Stomach smooth muscle (tissue), 2 donors: ENCODE measurements around the gene ANO3.

Experiments used
- H3K27ac ChIP-seq: one replicate; pipeline ENCODE4 v1.7.0; 2013; ENCODE audit warnings: mild to moderate bottlenecking, low read length, inconsistent platforms
- H3K27me3 ChIP-seq, 2 donors: one replicate each; pipeline ENCODE4 v1.7.0; 2013; ENCODE audit warnings: low read length in 2 of 2; ENCODE audit not compliant: insufficient read depth in 2 of 2, control insufficient read depth in 1 of 2
- H3K36me3 ChIP-seq, 2 donors: one replicate each; pipeline ENCODE4 v1.7.0; 2013; ENCODE audit warnings: low read length in 2 of 2; ENCODE audit not compliant: control insufficient read depth in 2 of 2, insufficient read depth in 2 of 2
- H3K4me1 ChIP-seq: one replicate; pipeline ENCODE4 v1.7.0; 2013; ENCODE audit warnings: low read length; ENCODE audit not compliant: control insufficient read depth, insufficient read depth
- H3K4me3 ChIP-seq, 2 donors: one replicate each; pipeline ENCODE4 v1.7.0; 2013; ENCODE audit warnings: low read length in 2 of 2
- H3K9ac ChIP-seq, 2 donors: one replicate each; pipeline ENCODE4 v1.7.0; 2013; ENCODE audit warnings: low read length in 2 of 2, mild to moderate bottlenecking in 1 of 2
- H3K9me3 ChIP-seq, 2 donors: one replicate each; pipeline ENCODE4 v1.7.0; 2013; ENCODE audit warnings: low read length in 2 of 2; ENCODE audit not compliant: control insufficient read depth in 2 of 2
- donor health status: healthy.
- donor health status: Pancreatic carcinoma.

The ANO3 gene

DNA sequence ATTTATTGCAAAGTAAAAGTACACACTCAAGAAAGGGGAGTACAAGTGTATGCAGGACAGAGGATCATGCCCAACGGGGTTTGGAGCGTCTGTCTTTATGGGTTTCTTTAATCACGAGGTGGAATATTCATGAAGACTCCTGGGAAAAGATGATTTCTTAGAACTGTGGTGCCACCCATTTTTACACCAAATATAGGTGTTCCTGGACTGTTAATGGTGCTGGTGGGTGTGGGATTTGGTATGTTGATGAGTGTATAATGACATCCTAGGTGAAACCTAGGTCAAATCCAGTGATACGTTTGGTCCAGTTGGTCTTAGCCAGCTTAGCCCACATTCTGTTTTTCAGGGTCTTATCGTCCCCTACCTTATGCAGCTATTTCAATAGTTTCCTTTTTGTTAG is 21.1 kb downstream of the ANO3 start:
- Histone ChIP-seq H3K27ac (no peak overlapping the region), H3K9ac (no peak overlapping the region), H3K36me3 (no peaks in the 10 kb centered on the region), H3K27me3 (no peaks in the 10 kb centered on the region), H3K4me1 (no peaks in the 10 kb centered on the region), H3K9me3 (no peaks in the 10 kb centered on the region), H3K4me3 (no peak overlapping the region)

DNA sequence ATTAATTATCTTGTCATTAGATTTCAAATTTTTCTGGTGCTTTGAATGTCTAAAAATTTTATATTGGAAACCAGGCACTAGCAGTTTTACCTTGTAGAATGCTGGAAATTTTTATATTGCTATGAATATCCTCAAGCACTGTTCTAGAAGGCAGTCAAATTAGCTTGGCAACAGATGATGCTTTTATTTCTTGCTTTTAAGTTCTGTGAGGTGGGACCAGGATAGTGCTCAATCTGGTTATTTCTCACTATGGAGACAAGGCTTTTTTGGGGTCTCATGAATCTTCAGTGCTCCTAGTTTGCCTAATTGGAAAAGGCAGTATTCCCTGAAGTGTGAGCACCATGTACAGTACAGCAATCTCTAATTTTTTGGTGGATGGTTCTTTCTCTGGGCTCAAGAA is 27.1 kb downstream of the ANO3 start:
- Histone ChIP-seq H3K4me1 (no peaks in the 10 kb centered on the region), H3K36me3 (no peaks in the 10 kb centered on the region), H3K27ac (no peak overlapping the region), H3K9me3 (no peaks in the 10 kb centered on the region), H3K9ac (no peak overlapping the region), H3K4me3 (no peak overlapping the region), H3K27me3 (no peaks in the 10 kb centered on the region)

DNA sequence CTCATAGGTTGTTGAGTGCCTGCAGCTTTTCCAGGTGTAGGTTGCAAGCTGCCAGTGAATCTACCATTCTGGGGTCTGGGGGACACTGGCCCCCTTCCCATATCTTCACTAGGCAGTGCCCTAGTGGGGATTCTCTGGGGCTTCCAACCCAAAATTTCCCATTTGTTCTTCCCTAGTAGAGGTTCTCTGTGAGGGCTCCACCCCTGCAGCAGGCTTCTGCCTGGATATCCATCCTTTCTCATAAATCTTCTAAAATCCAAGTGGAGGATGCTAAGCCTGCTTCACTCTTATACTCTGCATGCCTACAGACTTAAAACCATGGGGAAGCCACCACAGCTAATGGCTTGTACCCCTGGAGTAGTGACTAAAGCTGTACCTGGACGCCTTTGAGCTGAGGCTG is 33.4 kb downstream of the ANO3 start:
- Histone ChIP-seq H3K9me3 (no peaks in the 10 kb centered on the region), H3K4me1 (no peaks in the 10 kb centered on the region), H3K36me3 (no peaks in the 10 kb centered on the region), H3K27me3 (no peaks in the 10 kb centered on the region), H3K4me3 (no peak overlapping the region), H3K27ac (no peak overlapping the region), H3K9ac (no peak overlapping the region)

DNA sequence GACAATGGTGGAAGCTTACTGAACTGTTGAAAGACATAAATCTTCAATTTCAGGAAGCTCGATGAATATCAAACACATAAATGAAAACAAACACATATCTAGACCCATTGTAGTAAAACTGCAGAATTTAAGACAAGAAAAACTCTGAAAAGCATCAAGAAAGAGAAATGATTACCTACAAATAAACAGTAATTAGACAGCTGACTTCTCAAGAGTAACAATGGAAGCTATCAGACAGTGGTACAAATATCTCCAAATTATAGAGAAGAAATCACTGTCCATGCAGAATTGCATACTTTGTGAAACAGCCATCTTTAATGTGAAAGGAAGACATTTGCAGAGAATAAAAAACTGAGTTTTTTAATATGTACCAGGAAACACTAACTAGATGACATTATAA is 45.7 kb downstream of the ANO3 start:
- Histone ChIP-seq H3K4me1 (no peaks in the 10 kb centered on the region), H3K9ac (no peak overlapping the region), H3K36me3 (no peaks in the 10 kb centered on the region), H3K27ac (no peak overlapping the region), H3K27me3 (no peaks in the 10 kb centered on the region), H3K4me3 (no peak overlapping the region), H3K9me3 (no peaks in the 10 kb centered on the region)

DNA sequence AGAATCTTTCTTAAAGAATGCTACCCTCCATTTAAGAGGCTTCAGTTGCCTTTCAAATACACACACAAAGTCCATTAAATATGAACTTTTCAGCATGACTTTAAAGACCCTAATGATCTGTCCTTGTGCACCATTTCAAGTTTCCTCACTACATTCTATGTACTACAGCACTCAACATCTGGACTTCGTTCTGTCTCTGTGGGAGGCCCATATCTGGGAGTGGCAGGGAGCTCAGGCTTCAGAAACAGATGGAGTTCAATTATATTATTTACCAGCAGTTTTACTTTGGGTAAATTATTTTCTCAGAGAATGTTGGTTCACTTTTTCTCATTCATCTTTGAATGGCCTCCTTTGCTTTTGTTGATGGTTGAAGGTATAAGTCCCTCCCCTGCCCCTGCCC is 67.4 kb downstream of the ANO3 start:
- Histone ChIP-seq H3K36me3 (no peaks in the 10 kb centered on the region), H3K9me3 (no peaks in the 10 kb centered on the region), H3K4me3 (no peak overlapping the region), H3K9ac (no peak overlapping the region), H3K27me3 (no peaks in the 10 kb centered on the region), H3K4me1 (no peaks in the 10 kb centered on the region), H3K27ac (no peak overlapping the region)

DNA sequence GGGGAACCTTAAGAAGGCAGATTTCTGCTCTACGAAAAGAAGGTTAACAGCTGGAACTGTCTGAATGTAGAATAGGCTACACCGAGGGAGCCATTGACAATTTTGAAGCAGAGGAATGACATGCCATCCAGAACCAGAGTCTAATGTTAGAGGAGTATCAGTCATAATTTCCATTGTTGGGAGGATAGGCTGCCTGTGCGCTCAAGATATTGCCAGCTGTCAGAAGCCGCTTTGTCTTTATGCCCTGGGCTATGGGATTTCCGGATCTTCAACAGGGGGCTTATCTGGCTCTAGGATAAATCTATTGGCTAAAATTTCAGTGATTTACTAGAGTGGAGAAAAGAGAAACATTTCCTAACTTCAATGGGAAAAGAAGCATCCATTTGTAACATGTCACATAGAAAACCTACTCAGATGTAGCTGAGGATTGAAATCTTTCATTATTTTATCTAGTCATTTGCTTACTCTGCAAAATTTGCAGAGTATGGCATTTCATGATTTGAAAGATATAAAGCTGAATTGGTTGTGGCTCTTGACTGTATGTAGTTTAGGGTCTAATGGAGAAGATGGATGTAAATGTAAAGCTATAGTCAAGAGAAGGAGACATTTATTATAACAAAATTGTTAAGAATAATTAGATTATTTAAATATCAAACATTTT is 78.9 kb downstream of the ANO3 start:
- no peak overlapping the region for H3K9ac ChIP-seq
- H3K36me3 ChIP-seq: no peaks in the 10 kb centered on the region
- no peak overlapping the region for H3K27ac ChIP-seq
- no peaks in the 10 kb centered on the region for H3K4me1 ChIP-seq
- no peaks in the 10 kb centered on the region for H3K9me3 ChIP-seq
- H3K4me3 ChIP-seq: no peak overlapping the region
- no peaks in the 10 kb centered on the region for H3K27me3 ChIP-seq

DNA sequence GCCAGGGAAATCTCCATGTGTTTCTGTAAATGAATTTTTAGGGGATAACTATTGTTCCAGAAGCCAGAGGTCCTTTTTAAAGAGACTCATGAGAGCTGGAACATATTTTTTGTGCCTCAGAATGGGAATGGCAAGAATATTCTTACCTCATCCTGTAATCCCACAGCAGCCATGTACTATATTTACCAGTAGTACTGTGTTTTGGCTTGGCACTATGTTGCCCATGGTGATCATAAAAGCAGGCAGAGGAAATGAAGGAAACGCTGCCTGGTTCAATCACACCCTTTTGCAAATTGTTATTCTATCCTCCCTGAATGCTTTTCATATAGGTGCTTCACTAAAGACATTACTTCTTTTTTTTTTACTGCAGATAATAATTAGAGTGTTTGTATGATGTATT is 81.0 kb downstream of the ANO3 start:
- H3K27ac ChIP-seq: no peak overlapping the region
- H3K9ac ChIP-seq: no peak overlapping the region
- no peaks in the 10 kb centered on the region for H3K4me1 ChIP-seq
- H3K27me3 ChIP-seq: no peaks in the 10 kb centered on the region
- H3K36me3 ChIP-seq: no peaks in the 10 kb centered on the region
- no peak overlapping the region for H3K4me3 ChIP-seq
- no peaks in the 10 kb centered on the region for H3K9me3 ChIP-seq

DNA sequence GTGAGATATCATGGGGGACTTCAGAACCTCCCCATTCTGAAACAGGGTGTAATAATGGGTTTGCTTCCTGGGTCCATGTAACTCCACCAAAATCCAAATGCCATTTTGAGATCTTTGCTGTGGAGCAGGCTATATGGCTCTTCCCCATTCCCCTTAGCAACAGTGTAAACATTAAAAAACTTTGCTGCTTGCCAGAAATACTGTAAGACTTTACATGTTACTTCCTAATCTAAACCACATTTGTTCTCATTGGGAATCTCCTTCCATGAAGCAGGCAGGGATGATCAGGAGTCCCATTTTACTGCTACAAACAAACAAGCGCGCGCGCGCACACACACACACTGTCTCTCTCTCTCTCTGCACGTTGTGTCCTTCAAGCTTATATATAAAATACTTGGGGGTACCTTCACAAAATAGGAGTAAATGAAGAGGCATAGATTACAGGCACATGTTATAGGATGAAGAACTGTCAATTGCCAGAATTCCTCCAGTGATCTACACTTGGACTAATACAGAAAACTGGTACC is 86.5 kb downstream of the ANO3 start:
- Histone ChIP-seq H3K9ac (no peak overlapping the region), H3K27me3 (no peaks in the 10 kb centered on the region), H3K36me3 (no peaks in the 10 kb centered on the region), H3K27ac (no peak overlapping the region), H3K4me1 (no peaks in the 10 kb centered on the region), H3K4me3 (no peak overlapping the region), H3K9me3 (no peaks in the 10 kb centered on the region)

DNA sequence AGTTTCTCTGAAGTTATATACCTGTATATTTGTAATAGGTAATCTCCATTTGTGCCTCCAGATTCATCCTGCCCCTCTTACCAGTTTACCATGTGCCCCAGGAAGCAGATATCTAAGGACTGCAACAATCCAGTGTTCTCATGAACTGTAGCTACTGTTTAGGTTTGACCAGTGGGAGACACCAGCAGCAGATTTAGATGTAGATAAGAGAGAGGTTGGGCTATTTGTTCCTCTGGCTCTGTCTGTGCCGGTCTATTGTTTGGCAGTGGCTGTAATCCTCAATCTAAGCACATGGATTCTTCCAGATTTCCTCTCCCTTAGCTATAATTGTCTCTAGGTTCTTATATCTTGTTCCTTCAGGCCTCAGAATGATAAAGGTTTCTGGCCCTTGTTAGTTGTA is 88.4 kb downstream of the ANO3 start:
- H3K9me3 ChIP-seq: no peaks in the 10 kb centered on the region
- no peaks in the 10 kb centered on the region for H3K4me1 ChIP-seq
- no peak overlapping the region for H3K9ac ChIP-seq
- H3K27me3 ChIP-seq: no peaks in the 10 kb centered on the region
- H3K27ac ChIP-seq: no peak overlapping the region
- H3K4me3 ChIP-seq: no peak overlapping the region
- no peaks in the 10 kb centered on the region for H3K36me3 ChIP-seq

DNA sequence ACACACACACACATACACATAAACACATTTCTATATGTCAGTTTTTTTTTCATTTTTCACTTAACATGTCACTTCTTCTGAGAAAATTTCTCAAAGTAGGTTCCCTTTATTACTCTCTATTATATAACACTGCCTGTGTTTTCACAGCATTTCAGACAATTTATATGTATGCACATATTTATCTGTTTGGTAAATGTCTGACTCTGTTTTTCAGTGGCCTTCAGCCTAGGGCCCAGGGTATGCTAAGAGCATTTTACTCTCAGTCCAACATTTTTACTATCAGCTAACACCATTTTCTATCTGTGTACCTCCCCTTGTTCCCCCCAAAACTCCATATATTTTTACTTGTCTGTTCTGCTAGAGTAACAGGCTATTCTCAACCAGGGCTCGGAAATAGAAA is 92.3 kb downstream of the ANO3 start:
- Histone ChIP-seq H3K36me3 (no peaks in the 10 kb centered on the region), H3K4me3 (no peak overlapping the region), H3K4me1 (no peaks in the 10 kb centered on the region), H3K27ac (no peak overlapping the region), H3K27me3 (no peaks in the 10 kb centered on the region), H3K9me3 (no peaks in the 10 kb centered on the region), H3K9ac (no peak overlapping the region)

DNA sequence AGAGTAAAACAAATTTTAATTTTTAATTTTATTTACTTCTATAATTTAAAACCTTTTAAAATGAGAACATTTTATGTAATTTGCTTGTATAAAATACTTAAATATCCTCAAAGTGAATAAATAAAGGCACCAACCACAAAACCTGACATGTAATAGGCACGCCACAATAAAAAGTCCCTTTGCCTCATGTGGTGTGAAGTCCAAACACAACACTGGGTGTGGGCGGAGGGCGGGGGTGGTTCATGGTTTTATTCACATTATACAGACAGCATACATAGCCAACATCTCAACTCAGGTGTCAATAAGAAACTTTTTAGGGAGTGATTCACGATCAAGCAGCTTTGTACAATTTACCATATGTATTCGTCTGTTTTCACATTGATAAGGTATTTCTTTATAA is 107.9 kb downstream of the ANO3 start:
- H3K36me3 ChIP-seq: no peaks in the 10 kb centered on the region

More for the DNA sequence above, 107.9 kb downstream of the ANO3 start:
- Histone ChIP-seq H3K27ac (no peak overlapping the region), H3K9me3 (no peaks in the 10 kb centered on the region), H3K27me3 (no peaks in the 10 kb centered on the region), H3K9ac (no peak overlapping the region), H3K4me3 (no peak overlapping the region), H3K4me1 (no peaks in the 10 kb centered on the region)
